Measurements from ENCODE around the gene AQP12B.
"Not testable (repeated sequence)": the region's sequence is repeated elsewhere in the genome, so short reads cannot be mapped to it uniquely, and the experiment has no call there.

Gene AQP12B, protein sequence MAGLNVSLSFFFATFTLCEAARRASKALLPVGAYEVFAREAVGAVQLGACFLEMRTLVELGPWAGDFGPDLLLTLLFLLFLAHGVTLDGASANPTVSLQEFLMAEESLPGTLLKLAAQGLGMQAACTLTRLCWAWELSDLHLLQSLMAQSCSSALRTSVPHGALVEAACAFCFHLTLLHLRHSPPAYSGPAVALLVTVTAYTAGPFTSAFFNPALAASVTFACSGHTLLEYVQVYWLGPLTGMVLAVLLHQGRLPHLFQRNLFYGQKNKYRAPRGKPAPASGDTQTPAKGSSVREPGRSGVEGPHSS

DNA sequence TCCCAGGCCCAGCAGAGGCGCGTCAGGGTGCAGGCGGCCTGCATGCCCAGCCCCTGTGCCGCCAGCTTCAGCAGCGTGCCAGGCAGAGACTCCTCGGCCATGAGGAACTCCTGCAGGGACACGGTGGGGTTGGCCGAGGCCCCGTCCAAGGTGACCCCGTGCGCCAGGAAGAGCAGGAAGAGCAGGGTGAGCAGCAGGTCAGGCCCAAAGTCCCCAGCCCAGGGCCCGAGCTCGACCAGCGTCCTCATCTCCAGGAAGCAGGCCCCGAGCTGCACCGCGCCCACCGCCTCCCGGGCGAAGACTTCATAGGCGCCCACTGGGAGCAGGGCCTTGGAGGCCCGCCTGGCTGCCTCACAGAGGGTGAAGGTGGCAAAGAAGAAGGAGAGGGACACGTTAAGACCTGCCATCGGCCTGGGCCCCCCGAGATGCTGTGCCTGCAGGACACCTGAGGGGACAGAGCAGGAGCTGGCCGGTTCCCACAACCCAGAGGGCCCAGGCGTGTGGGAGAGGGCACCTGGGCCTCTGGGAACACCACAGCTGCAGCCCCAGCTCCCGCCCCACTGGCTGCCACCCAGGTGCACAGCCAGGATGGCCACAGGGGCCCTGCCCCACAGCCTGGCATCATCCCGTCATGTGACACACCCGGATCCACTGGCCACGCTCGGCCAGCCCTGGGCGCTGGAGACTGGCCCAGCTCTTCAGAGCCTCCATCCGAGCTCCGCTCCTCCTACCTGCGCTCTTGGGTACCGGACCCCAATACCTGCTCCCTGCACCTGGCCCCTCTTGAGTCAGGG, at the start of gene AQP12B:
TSS of gene AQP12B (minus strand) at position 455 of the 794 bp plus-strand sequence. CDS start at position 407, 48 bp downstream.
- not testable (repeated sequence) for DNase-seq (ENCODE audit: low spot score)

DNA sequence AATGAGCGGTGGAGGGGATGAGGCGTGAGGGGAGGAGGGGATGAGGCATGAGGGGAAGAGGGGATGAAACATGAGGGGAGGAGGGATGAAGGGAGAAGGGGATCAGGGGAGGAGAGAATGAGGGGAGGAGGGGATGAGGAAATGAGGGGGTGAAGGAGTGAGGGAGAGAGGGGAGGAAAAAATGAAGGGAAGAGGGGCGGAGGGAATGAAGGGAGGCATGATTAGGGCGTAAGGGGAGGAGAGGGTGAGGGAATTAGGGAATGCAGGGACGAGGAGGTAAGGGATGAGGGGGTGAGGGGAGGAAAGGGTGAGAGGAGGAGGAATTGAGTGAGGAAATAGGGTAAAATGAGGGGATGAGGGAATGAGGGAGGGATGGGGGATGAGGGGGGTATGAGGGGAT, 49.5 kb upstream of the AQP12B start:
- DNase-seq (ENCODE audit: low spot score): no peak

DNA sequence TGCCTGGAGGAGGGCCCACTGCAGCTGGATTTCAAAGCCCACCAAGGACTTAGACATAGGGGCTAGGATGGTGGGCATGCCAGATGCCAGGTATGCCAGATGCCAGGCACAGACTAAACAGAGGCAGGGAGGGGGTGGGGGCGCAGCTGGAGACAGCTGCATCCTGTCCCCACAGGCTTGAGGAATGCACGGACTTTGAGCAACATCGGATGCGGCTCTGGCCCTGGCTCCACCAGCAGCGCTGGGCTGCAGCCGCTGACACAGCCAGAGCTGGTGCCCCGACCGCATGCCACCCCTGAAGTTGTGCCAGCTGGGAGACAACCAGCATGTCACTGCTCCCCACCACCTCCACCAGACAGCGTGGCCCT, 48.5 kb upstream of the AQP12B start:
- DNase-seq (ENCODE audit: low spot score): no peak

DNA sequence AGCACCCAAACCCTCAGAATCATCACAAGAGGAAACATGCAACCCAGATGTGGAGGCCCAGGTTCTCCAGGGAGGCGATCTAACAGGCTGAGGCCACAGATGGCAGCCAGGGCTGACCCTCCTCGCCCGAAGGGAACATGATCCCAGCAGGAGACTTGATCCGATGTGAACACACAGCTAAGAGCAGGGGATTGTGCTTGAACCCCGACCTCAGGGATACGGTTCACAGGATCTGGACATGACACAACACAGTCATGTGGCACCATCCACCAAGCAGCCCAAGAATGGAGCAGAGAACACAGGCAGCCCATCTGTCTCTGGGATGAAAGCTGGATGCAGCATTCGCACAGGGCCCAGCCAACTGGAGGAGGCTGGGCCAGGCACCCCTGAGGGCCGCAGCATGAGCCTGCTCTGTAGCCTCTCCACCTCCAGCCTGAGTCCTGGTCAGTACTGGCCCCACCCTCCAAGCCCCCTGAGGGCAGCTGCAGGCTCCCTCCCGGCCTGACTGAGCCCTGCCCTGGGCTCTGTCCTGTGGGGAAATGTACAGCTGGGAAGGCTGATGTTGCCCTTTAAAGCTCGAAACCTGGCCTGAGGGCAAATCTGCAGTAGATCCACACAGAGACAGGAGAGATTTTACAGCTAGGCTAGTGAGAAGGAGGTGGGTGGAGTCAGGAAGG, 48.0 kb upstream of the AQP12B start:
- no peak for DNase-seq (ENCODE audit: low spot score)

DNA sequence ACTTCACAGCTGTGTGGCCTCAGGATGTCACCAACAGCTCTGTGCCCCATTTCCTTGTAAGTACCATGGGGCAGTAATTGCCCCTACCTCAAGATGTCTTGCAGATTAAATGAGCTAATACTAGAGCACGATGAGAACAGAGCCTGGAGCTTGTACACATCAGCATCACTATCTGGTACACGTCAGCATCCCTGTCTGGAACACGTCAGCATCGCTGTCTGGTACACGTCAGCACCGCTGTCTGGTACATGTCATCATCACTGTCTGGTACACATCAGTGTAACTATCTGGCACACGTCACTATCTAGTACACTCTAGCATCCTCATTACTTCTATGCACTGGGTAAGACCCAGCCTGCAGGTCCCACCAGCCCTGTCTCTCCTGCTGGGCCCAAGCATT, 46.1 kb upstream of the AQP12B start:
- DNase-seq (ENCODE audit: low spot score): no peak

DNA sequence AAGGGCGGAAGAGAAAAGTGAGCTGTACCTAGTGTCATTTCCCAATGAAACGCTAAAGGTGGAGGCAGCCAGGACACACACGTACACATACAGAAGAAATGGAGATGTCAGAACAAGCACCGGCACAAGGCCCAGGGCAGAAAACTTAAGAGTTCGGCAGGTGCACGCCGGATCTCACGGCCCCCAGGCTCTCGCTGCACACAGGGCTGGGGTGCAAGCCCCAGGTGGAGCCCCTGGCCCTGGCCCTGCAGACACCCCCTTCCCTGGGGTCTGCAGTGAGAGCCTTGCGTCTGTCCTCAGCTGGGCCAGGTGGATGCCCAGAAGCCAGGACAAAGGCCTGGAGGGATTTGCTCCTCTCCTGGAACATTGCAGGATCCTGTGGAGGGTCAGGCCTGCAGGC, 45.7 kb upstream of the AQP12B start:
- no peak for DNase-seq (ENCODE audit: low spot score)

DNA sequence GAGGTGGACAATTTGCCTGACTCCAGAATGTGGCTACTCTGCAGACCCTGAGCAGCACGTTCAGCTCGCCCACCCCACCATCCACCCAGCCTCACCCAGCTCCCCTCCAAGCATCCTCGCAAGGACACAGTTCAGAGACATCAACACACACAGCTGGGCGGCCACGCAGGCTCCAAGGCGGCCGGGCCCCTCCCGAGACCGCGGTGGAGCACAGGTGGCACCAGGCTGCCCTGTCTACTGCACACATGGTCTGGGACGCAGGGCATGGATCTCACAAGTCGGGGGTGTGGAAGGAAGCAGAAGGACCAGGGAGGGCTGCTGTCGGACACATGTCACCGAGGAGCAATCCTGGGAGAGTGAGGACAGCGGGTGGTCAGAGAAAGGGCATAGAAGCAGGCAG, 45.2 kb upstream of the AQP12B start:
- no peak for DNase-seq (ENCODE audit: low spot score)

DNA sequence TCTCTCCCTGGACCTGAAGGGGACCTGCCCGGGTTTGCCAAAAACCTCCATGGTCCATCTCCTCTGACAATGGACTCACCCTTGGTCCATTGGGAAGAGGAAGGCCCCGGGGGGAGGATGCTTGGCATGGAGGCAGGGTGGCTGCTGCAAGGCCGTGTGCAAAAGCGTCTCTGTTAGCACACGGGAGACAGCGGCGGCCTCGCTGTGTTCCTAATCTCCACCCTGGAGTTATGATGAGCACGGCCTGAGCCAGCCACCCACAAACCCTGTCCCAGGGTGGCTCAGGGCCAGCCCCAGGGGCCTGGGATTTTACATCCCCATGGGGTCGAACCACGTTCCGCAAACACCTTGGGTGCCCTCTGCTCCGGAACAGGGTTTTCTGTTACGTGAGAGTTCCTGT, 44.8 kb upstream of the AQP12B start:
- DNase-seq (ENCODE audit: low spot score): no peak

DNA sequence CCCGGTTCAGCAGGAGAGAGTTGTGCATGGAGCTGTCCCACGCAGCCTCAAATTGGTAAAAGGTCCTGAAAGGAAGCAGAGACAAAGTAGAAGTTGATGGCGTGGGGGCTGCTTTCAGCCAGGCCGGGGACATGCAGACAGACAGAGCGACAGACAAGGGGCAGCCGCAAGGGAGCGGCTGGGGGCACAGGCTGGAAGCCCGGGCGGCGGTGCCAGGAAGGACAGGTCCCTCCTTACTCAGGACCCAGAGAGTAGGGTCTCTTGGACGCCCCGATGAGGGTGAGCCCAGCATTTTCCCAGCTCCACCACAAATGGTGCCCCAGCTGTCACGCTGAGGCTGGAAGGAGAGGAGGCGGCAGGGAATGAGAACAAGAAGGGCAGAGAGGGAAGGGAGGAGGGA, 44.2 kb upstream of the AQP12B start:
- DNase-seq (ENCODE audit: low spot score): no peak

DNA sequence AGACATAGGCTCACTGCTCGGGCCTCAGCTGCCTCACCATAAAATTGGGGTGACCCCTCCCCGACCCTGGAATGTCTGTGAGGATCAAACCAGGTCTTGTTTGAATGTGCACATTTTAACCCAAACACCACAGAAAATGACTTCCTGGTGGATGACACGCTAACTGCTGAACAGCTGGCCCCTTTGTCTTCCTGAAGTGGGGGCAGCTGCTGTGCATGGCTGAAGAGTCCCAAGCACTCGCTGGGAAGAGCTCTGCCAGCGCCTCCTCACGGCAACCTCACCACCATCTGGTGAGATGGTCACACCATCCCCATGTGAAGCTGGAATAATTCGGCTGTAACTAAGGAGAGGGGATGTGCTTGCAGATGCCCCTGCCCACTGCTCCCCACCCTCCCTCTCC, 43.0 kb upstream of the AQP12B start:
- no peak for DNase-seq (ENCODE audit: low spot score)

DNA sequence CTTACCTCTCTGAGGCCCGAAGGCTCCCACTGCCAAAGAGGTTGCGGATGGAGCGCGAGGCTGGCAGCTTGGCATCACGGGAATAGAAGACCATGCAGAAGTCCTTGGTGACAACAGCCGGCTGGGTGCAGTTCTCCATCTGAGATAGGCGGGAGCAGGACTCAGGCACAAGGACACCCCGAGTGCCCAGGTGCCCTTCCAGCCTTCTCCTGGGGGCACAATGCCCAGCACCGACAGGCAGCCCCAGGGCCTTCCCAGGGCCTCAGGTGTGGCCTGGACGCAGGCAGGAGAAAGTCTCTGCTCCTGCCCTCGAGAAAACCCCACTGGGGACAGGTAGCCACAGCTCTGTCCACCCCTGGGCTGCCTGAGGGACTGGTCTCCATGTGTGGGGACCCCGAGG, 42.6 kb upstream of the AQP12B start:
- DNase-seq (ENCODE audit: low spot score): no peak

DNA sequence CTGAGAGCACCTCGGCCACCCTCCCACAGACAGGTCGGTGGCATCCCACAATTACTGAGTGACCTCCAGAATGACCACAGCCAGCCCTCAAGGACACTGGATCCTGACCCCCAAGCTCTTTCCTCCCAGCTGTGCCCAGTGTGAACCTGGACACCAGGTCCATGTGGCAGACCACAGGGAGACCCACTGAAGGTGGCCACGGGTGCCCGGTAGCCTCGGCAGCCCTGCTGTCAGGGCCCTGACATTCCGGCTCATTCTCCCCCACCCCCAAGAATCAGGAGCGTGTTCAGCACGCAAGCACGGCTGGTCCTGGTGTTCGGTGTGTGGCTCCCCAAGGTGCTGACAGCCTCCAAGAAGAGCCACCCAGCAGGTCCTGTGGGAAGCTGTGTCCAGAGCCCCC, 41.7 kb upstream of the AQP12B start:
- DNase-seq (ENCODE audit: low spot score): no peak

DNA sequence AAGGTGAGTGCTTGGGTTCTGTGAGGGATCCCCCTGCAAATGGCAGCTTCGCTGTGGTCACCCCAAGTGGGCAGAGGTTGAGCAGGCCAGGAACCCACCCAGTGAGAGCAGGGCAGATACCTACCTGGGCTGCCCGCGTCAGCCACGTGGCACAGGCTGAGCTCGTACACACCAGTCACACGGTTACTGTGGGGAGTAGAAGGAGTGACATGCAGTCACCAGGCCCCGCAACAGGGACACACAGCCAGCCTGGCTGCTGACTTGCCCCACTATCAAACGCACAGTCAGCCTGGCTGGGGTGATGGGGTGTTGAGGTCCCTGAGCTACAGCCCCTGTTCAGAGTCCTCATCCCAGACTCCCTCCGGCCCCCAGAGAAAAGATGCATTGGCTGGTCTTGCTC, 41.2 kb upstream of the AQP12B start:
- DNase-seq (ENCODE audit: low spot score): no peak

DNA sequence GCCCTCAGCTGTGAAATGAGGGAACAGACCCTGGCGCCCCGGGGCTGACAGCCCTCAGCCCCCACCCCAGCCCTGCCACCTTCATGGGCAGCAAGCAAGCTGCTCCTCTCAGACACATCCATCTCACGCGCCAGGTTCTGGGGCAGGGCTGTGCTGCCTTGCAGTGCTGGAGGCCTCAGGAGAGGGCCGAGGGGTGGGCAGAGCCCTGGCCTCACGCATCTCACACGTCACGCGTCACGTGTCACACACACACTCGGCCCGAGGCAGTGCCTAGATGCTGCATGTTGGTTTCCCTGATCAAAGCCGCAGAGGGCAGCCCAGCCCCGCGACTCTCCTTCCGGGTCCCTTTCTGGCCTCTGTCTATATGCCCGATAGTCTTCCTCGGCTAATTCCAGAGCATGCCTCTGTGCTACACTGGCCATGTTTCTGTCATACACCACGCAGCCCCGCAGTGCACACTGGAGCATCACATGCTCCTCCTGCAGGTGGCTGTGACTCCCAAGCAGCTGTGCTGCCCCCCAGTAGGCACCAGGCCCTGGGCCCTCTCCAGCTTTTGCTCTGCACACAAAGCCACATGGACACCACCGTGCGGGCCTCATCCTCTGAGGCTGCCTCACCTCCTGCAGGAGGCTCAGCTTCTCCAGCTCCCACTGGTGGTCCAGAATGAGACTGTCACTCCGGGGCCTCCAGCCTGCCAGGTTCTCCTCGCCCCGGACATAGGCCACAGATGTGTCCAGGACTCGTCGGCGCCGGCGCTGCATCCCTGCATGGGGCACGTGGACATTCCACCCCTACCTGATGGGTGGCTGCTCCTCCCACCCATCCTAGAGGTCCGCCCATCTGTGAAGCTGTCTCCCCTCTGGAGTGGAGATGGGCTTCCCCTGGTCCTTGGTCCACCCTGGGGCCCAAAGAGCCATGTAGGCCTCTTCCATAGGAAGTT, 40.4 kb upstream of the AQP12B start:
- no peak for DNase-seq (ENCODE audit: low spot score)

DNA sequence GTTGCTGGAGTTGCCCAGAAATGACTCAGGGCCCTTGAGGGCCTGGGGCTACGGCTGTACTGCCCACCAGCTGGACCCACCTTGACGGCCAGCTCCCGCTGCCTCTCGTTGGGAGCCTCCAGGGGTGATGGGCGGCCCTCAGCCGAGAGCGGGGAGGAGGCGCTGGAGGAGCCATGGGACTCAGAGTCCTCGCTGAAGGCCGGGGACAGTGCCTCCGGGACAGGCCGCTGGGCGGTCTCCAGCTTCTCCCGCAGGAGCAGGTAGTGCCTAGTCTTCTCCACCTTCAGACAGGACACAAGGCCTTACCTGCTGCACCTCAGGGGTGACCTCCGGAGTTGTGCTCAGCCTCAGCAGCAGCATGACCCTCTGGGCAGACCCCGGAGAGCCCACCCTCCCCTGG, 39.7 kb upstream of the AQP12B start:
- DNase-seq (ENCODE audit: low spot score): no peak

DNA sequence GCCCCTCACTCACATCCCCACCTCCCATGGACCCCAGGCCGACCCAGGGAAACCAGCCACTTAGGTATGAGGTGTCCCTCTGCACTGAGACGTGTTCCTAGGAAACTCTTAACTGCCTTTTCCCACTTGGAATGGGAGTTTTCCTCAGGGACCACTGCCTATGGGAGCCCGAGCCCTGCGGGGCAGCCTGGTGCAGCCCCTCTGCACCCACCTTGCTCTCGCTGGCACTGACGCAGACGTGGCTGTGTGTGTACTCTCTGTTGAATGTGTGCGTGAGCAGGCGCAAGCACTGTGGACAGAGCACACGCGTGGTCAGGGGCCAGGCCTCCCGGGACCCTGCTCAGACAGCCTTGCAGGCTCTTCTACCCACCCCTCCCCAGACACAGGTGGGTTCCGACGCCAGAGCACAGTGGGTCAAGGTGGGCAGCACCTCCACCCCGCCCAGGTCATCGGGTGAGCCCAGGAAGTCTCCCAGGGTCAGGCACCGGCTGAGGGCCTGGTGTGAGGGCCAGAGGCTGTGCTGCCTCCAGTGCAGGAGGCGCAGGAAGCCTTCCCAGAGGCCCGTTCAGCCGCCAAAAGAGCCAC, 39.0 kb upstream of the AQP12B start:
- no peak for DNase-seq (ENCODE audit: low spot score)

DNA sequence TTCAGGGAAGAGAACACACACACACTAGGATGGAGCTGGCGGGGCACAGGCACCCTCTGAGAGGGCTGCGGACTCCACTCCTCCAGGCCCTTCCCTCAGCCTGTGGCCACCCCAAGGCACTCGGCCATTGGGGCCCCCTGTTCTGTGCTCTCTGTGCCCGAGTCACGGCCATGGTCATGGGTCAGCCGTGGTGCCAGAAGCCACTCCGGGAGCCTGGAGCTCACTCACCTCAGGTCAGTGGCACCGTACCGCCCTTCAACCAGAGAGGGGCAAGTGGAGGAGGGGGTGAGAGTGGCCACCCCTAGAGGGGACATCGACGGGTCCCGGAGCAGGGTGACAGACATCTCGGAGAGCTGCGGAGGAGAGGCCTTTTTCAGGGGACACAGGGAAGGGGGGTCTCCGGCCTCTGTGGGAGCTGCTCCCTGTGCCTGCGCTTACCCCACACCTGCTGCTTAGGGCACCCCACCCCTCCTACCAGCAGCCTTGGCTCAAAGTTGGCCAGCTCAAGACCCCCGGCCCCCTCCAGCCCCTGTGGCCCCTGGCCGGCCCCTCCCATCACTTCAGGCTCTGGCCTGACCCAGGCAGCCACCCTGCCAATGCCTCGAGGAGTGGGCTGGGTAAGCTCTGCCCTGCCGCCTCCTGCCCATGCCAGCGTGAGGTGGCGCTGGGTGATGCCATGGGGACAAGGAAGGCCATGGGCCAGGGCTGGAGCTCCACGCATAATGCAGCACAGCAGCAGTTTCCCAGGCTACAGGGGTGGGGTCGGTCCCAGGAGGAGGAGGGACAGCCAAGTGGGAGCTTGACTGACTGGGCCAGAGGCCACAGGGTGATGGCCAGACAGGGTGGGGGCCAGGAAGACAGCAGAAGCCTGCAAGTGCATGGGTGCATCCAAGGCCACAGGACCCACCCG, 38.3 kb upstream of the AQP12B start:
- DNase-seq (ENCODE audit: low spot score): no peak

DNA sequence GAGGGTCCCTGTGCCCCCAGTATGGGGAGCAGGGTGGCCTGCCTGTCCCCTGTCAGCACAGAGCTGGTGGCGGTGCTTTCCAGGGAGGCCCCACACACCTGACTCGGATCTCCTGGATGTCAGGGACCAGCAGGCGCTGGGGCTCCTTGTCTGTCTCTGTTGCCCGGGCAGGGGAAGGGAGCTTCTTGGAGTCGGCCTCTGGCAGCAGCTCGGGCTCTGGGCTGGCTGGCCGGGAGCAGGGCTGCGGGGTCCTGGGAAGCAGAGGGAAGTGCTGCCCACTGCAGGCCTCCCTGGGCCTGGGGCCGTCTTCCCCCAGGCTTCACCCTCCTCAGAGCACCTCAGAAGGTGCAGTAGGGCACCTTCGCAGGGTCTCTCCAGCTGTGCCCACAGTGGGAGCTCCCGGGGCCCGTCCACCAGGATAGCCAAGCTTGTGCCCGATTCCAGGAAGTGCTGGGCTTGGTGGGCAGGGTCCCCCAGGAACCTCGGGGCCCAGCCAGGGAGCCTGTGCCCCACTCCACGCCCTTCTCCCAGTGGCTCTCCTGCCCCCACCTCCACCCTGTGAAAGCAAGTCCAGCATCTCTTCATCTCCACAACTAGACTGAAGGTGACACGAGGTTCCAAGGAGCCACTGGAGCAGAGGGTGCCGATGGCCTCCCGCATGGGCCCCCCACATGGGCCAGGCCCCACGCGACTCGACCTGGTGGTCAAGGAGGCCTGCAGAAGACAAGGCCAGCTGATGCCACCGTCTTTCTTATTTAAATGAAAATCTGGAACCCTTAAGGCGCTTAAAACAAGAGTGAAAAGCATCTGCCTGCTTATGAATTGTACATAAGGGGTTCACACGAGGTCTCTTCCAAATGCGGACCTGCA, 37.2 kb upstream of the AQP12B start:
- DNase-seq (ENCODE audit: low spot score): no peak

DNA sequence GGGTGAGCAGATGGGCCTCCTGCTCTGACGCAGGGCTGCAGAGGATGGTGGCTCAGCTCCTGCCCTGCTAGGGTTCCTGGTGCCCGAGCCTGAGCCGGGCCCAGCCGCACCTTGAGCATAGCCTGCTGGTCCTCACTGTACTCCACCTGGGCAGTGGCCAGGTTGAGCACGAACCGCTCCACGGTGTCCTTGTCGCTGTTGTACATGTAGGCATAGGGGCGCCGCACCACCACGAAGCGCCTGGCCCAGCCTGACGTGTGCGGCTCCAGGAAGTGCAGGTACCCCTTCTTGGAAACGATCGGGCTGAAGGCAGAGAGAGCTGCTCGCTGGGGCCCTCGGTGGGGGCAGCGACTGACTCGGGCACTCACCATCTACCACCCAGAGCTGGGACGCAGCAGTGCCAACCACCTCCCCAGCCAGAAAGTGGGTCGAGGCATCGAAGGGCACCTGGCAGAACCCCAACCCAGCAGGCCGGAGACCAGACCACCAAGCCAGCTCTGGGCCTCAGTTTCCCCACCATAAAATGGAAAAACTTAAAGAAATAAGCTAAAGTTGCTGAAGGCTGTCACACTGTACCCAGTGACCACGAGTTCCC, 36.3 kb upstream of the AQP12B start:
- DNase-seq (ENCODE audit: low spot score): no peak

Data from kidney capillary endothelial cell (primary cell).